GM18867 (cell line): ENCODE data around the gene PRSS35.
"Not testable (repeated sequence)": the region's sequence is repeated elsewhere in the genome, so short reads cannot be mapped to it uniquely, and the experiment has no call there.

Experiments
- ATAC-seq: cut with Tn5 transposase; IDR thresholded peaks from one replicate; pipeline ENCODE4 v1.9.1; 2021; ENCODE audit warnings: mild to moderate bottlenecking, moderate library complexity; ENCODE audit not compliant: unreplicated experiment

The PRSS35 gene

GRCh38 chr6:83511901-83512681 lies at the start of gene PRSS35:
TSS of gene PRSS35 (plus strand) at chr6:83512534. CDS start at chr6:83523442, 10,908 bp downstream.
- no peak for ATAC-seq

- no peak for ATAC-seq
These were observed 48.4 kb upstream of the PRSS35 start for GRCh38 chr6:83463886-83464285.

- no peak for ATAC-seq
These were observed 47.8 kb upstream of the PRSS35 start for GRCh38 chr6:83464381-83465140.

- no peak for ATAC-seq
These were observed 46.0 kb upstream of the PRSS35 start for GRCh38 chr6:83466328-83466727.

- no peak for ATAC-seq
These were observed 44.7 kb upstream of the PRSS35 start for GRCh38 chr6:83467620-83468036.

GRCh38 chr6:83470001-83470400 lies 42.3 kb upstream of the PRSS35 start:
- ATAC-seq = no peak

- no peak for ATAC-seq
These were observed 41.7 kb upstream of the PRSS35 start for GRCh38 chr6:83470587-83470986.

GRCh38 chr6:83472767-83473166 lies 39.6 kb upstream of the PRSS35 start:
- ATAC-seq = no peak

- ATAC-seq = no peak
These were observed 38.0 kb upstream of the PRSS35 start for GRCh38 chr6:83474309-83474708.

GRCh38 chr6:83476971-83477370 lies 35.4 kb upstream of the PRSS35 start:
- ATAC-seq = no peak

- no peak for ATAC-seq
These were observed 32.9 kb upstream of the PRSS35 start for GRCh38 chr6:83479389-83479788.

- ATAC-seq = no peak
These were observed 31.9 kb upstream of the PRSS35 start for GRCh38 chr6:83480470-83480869.

GRCh38 chr6:83481938-83482337 lies 30.4 kb upstream of the PRSS35 start:
- not testable (repeated sequence) for ATAC-seq

- ATAC-seq = no peak
These were observed 23.9 kb upstream of the PRSS35 start for GRCh38 chr6:83488448-83488847.

- no peak for ATAC-seq
These were observed 23.5 kb upstream of the PRSS35 start for GRCh38 chr6:83488861-83489260.

- ATAC-seq = no peak
These were observed 22.0 kb upstream of the PRSS35 start for GRCh38 chr6:83490217-83490807.

- ATAC-seq = no peak
These were observed 7.0 kb upstream of the PRSS35 start for GRCh38 chr6:83505356-83505755.

- no peak for ATAC-seq
These were observed 2.9 kb upstream of the PRSS35 start for GRCh38 chr6:83509441-83509840.

- ATAC-seq = no peak
These were observed 1.5 kb upstream of the PRSS35 start for GRCh38 chr6:83510791-83511190.

GRCh38 chr6:83511266-83511665 lies 1.1 kb upstream of the PRSS35 start:
- no peak for ATAC-seq

GRCh38 chr6:83514466-83514865 lies 2.1 kb downstream of the PRSS35 start:
- peak; percentile 17 for ATAC-seq
